HL-60 (cell line): ENCODE results near the gene CEPT1.
A peak's percentile ranks its signal among the peaks of the same experiment; 100 is the strongest.

Source experiments
- DNase-seq, 2 experiments: peaks; one replicate each; pipeline ENCODE4 v3.0.0-alpha.2; 2010 to 2020; ENCODE audit warnings: low read depth in 1 of 2, low spot score in 1 of 2
- H3K27ac ChIP-seq: fragments of 250-450 bp; sonication (Bioruptor Pico); replicated peaks from 2 replicates; pipeline ENCODE4 v1.5.1; 2020; ENCODE audit warnings: mild to moderate bottlenecking, moderate library complexity
- H3K27me3 ChIP-seq: fragments of 250-450 bp; sonication (Bioruptor Pico); 2 replicates; pipeline ENCODE4 v1.5.1; 2021; ENCODE audit warnings: mild to moderate bottlenecking, moderate library complexity; ENCODE audit not compliant: insufficient read depth, poor library complexity, severe bottlenecking
- H3K4me3 ChIP-seq: replicated peaks from 2 replicates; pipeline ENCODE4 v1.5.1; 2011; ENCODE audit warnings: mild to moderate bottlenecking, control low read depth, low read length; ENCODE audit not compliant: insufficient read depth
- CTCF ChIP-seq: IDR thresholded peaks from one replicate; pipeline ENCODE4 v1.5.1; 2011; ENCODE audit warnings: low read length, control low read depth, inconsistent platforms; ENCODE audit not compliant: insufficient read depth
- GABPA ChIP-seq: IDR thresholded peaks from 2 replicates; pipeline ENCODE4 v1.6.1; 2012; ENCODE audit warnings: low read depth
- POLR2AphosphoS5 ChIP-seq: IDR thresholded peaks from 2 replicates; pipeline ENCODE4 v1.6.1; 2012; ENCODE audit warnings: low read depth
- REST ChIP-seq: IDR thresholded peaks from 2 replicates; pipeline ENCODE4 v1.6.1; 2012; ENCODE audit warnings: low read depth; ENCODE audit not compliant: insufficient replicate concordance
- SPI1 ChIP-seq: IDR thresholded peaks from 2 replicates; pipeline ENCODE4 v1.6.1; 2012; ENCODE audit warnings: low read depth, mild to moderate bottlenecking, borderline replicate concordance

Gene CEPT1

GRCh38 chr1:111116496-111116895 lies 23.5 kb upstream of the CEPT1 start:
- no peaks in the 10 kb centered on the region for H3K27me3 ChIP-seq
- no peak overlapping the region for H3K27ac ChIP-seq
- DNase-seq: no peak
- TF ChIP-seq SPI1 (no peak), POLR2AphosphoS5 (no peak), CTCF (no peak), GABPA (no peak)
- no peak overlapping the region for H3K4me3 ChIP-seq

- TF ChIP-seq SPI1 (no peak), POLR2AphosphoS5 (no peak), GABPA (no peak), REST (no peak), CTCF (no peak)
- Histone ChIP-seq H3K27ac (no peak overlapping the region), H3K4me3 (no peak overlapping the region), H3K27me3 (no peaks in the 10 kb centered on the region)
- no peak for DNase-seq
Observed at GRCh38 chr1:111126354-111126753, 13.7 kb upstream of the CEPT1 start.

GRCh38 chr1:111127923-111128643 lies 11.9 kb upstream of the CEPT1 start:
- TF ChIP-seq SPI1: peak; percentile 92
- TF ChIP-seq POLR2AphosphoS5: no peak
- no peaks in the 10 kb centered on the region for H3K27me3 ChIP-seq
- DNase-seq: peak in 1 of 2 experiments; percentile 54
- no peak overlapping the region for H3K27ac ChIP-seq
- no peak overlapping the region for H3K4me3 ChIP-seq

GRCh38 chr1:111129376-111129775 lies 10.6 kb upstream of the CEPT1 start:
- H3K27me3 ChIP-seq: no peaks in the 10 kb centered on the region
- no peak overlapping the region for H3K27ac ChIP-seq
- no peak for TF ChIP-seq POLR2AphosphoS5
- no peak for TF ChIP-seq REST
- no peak for TF ChIP-seq GABPA
- no peak for TF ChIP-seq CTCF
- TF ChIP-seq SPI1: no peak
- no peak for DNase-seq
- H3K4me3 ChIP-seq: no peak overlapping the region
